Stimulated activated effector memory CD8-positive, alpha-beta T cell treated with anti-CD3 and anti-CD28 coated beads, Interleukin-12 subunit alpha, Interleukin-12 subunit beta, amount 100 ng/mL, for 72 hours (primary cell): ENCODE results near the gene SLC1A4.

ENCODE experiments used
- ATAC-seq: fragments of 150-1000 bp; cut with Tn5 transposase; 2 replicates; pipeline ENCODE4 v1.10.0; 2021
- DNase-seq, 2 donors: peaks; one replicate each; pipeline ENCODE4 v3.0.0; 2021 to 2022; ENCODE audit warnings: low spot score in 2 of 2
- H3K27ac Mint-ChIP-seq: one replicate; pipeline ENCODE4 v1.8.0; 2022; ENCODE audit warnings: mild to moderate bottlenecking, mixed read lengths
- H3K36me3 Mint-ChIP-seq: one replicate; pipeline ENCODE4 v1.8.0; 2022; ENCODE audit warnings: mild to moderate bottlenecking, mixed read lengths
- H3K4me1 Mint-ChIP-seq: one replicate; pipeline ENCODE4 v1.8.0; 2022; ENCODE audit warnings: mixed read lengths
- H3K4me3 Mint-ChIP-seq: one replicate; pipeline ENCODE4 v1.8.0; 2022; ENCODE audit warnings: mild to moderate bottlenecking, mixed read lengths
- H3K9me3 Mint-ChIP-seq: one replicate; pipeline ENCODE4 v1.8.0; 2022; ENCODE audit warnings: mixed read lengths

The SLC1A4 gene

DNA sequence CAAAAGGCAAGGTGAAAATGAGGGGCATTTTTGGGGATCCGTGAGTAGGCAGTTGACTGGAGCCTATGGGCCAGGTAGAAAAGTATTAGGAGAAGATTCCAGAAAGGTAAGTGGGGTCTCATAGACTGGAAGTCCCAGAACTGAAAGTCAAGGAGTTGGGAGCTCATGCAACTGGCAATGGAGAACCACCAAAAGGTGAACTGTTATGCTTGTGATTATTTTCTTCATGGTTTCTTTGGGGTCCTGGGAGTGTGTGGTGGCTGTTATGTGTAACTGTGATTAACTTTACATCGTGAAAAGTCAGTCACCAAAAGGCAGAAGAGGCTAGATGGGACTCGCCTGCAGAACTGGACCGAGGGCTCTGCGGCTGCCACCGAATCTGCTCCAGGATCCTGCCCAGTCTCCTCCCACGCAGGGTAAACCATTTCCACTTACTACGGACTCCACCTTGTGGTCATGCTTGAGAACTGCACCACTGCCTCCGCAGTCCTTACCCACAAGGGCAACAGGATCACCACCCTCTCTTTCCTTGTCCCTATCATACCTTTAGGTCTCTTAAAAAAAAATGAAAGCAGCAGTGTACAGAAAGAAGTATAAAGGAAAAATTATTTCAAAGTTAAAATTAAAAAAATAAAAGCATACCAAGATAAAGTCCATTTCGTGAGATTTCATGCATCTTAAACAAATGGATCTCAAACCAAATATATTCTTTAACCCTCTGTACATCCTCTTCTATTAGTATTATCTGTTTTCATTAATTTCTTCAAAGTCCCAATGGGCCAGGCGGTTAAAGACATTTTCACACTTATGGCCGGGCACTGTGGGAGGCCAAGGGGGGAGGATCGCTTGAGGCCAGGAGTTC lies 51.4 kb downstream of the SLC1A4 start:
- H3K36me3 Mint-ChIP-seq = peaks cover 5% of the 10 kb centered on the region
- peak overlapping the region; percentile 18 for H3K4me3 Mint-ChIP-seq
- ATAC-seq (peak; percentile 84), DNase-seq (peak; percentile 63 to 83)
- peaks cover 12% of the 10 kb centered on the region for H3K4me1 Mint-ChIP-seq
- no peak overlapping the region for H3K27ac Mint-ChIP-seq
- H3K9me3 Mint-ChIP-seq = peaks cover 8% of the 10 kb centered on the region

DNA sequence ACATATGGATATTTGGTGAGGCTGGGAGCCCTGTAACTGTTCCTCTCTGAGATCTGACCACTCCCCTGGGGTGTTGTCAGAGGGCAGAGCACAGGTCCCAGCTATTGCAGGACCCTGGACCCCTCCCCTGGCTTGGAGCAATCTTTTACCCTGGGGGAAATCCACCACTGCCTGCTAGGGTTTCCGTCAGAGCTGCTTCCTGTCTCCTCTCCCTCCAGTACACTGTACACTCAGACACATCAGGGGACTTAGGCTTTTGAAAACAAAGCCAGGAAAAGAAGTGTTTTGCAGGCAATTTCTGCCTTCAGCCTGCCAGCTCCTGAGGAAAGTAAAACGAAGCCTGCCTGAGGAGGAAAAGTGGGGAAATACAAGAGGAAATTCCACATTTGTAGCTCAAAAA lies 53.8 kb downstream of the SLC1A4 start:
- peaks cover 8% of the 10 kb centered on the region for H3K9me3 Mint-ChIP-seq
- H3K36me3 Mint-ChIP-seq = peaks cover 5% of the 10 kb centered on the region
- no peak overlapping the region for H3K4me3 Mint-ChIP-seq
- H3K4me1 Mint-ChIP-seq = peaks cover 12% of the 10 kb centered on the region
- ATAC-seq = no peak
- no peak overlapping the region for H3K27ac Mint-ChIP-seq
- DNase-seq = no peak

DNA sequence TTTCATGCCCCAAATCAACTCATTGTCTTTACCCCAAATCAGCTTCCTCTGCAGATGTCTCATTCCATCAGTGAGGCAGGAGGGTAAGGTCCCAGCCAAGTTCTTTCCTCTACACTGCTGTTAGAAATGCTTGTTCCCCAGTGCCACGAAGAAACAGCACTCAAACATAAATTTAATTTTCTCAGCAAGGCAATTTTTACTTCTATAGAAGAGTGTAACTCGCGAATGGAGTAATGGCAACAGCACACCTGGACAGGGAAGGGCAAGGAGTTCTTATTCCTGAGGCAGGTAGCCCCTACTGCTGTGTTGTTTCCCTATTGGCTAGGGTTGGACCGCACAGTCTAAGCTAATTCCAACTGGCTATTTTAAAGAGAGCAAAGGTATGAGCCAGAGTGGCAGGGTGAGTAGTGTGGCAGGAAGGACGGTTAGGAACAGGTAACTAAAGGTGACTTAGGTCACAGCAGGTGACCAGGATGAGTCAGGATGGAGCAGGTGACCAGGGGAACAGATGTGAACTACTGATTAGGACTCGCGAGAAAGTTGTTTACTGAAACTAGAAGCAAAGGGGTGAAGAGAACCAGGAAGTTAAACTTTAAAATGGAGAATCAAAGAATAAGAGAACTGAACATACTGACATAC lies 55.0 kb downstream of the SLC1A4 start:
- H3K27ac Mint-ChIP-seq = no peak overlapping the region

DNA sequence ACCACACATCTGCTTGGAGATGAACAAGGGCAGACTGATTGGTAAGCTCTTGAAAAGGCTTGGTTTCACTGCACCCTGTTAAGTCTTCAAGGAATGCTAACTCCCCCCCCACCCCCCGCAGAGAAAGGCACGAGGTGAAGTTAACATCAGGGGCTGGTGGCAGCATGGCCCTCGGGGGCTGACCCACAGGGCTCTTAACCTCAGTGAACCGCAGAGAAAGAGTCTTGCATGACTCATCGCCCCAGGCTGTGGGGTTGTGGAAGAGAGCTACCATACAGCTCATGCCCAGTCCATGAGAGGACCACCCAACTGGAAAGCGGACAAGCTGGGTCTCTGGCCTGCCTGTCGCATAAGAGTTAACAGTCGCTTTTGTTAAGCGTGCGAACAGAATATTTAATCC lies 56.5 kb downstream of the SLC1A4 start:
- H3K36me3 Mint-ChIP-seq = peaks cover 5% of the 10 kb centered on the region
- no peak overlapping the region for H3K27ac Mint-ChIP-seq
- DNase-seq (no peak), ATAC-seq (no peak)
- no peak overlapping the region for H3K4me3 Mint-ChIP-seq
- H3K9me3 Mint-ChIP-seq = peaks cover 11% of the 10 kb centered on the region
- peaks cover under 1% of the 10 kb centered on the region for H3K4me1 Mint-ChIP-seq

More for the DNA sequence above, 55.0 kb downstream of the SLC1A4 start:
- Mint-ChIP-seq H3K4me1 (peaks cover 12% of the 10 kb centered on the region), H3K4me3 (no peak overlapping the region), H3K36me3 (peaks cover 5% of the 10 kb centered on the region), H3K9me3 (peaks cover 11% of the 10 kb centered on the region)
- ATAC-seq (no peak), DNase-seq (no peak)

DNA sequence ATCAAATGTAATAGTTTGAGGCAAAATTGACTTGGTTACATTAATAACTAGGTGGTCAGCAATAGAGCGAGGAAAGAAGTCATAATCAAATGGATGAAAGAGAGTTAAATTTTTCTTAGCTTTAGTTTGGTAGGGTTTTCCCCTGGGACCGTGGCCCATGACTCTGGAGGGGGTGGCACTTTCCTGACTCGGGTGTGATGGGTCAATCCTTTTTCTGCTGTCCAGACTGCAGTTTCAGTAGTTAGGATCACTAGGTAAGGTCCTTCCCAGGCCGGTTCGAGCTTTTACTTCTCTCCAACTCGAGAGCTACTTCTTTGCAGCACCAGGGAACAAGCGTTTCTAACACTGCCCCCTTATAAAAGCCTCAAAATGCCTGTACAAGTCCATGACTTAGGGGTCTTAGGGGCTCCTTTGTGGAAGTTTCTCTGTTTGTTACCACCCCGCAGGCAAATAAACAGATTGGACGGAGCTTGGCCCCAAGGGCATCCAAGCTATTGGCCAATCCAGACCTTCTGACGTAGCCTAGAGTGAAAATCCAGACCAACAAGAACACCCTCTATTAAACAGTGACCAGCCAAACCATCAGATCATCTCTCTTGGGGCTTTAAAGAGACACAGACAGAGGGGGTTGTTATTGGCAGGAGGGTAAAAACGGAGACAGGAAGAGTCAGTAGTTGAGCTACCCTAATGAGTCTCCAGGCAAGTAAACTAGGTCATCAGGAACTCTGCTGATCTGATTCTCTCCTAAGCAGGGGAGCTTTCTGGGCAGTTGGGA lies 57.6 kb downstream of the SLC1A4 start:
- H3K36me3 Mint-ChIP-seq = no peaks in the 10 kb centered on the region
- no peak overlapping the region for H3K4me3 Mint-ChIP-seq
- H3K27ac Mint-ChIP-seq = no peak overlapping the region
- DNase-seq = no peak
- peaks cover 11% of the 10 kb centered on the region for H3K9me3 Mint-ChIP-seq
- no peaks in the 10 kb centered on the region for H3K4me1 Mint-ChIP-seq
- ATAC-seq = no peak

DNA sequence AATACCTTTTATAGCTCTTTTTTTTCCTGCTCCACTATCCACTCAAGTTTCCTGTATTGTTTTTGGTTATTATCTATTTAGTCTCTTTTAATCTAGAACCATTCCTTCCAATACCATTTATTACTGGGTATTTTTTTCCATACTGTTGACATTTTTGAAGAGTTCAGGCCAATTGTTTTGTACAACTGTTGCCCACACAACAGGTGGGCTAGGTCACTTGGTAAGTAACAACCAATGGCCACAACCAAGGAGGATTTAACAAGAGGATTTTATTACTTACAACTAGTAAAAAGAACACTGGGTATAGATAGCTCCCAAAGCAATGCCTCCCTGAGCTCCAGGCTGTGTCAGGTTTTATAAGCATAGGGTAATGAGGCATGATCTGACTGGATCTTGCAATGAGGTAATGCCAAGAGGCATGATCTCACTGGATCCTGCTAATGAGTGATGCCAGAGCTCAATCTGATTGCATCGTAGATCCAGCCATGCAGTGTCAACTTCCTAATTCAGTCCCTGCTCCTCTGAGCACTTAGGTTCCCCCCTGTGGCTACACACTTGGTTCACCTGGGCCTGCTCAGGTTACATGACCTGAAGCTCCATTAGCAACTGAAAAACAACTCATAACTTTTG lies 59.9 kb downstream of the SLC1A4 start:
- H3K27ac Mint-ChIP-seq = no peak overlapping the region
- no peak for DNase-seq
- peaks cover 10% of the 10 kb centered on the region for H3K9me3 Mint-ChIP-seq
- H3K36me3 Mint-ChIP-seq = no peaks in the 10 kb centered on the region
- H3K4me3 Mint-ChIP-seq = no peak overlapping the region
- no peak for ATAC-seq
- H3K4me1 Mint-ChIP-seq = peaks cover 11% of the 10 kb centered on the region

DNA sequence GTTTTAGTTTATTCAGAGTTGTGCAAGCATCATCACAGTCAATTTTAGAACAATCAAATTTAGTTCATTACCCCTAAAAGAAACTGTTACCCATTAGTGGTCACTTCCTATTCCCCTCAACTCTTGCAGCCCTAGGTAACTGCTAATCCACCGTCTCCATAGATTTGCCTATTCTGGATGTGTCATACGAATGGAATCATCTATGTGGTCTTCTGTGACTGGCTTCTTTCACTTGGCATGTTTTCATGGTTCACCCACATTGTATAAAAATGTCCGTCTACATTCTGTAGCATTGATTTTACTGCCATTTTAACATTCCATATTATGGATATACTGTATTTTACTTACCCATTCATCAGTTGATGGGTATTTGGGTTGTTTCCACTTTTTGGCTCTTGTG lies 61.7 kb downstream of the SLC1A4 start:
- ATAC-seq (no peak), DNase-seq (no peak)
- no peak overlapping the region for H3K4me3 Mint-ChIP-seq
- H3K27ac Mint-ChIP-seq = no peak overlapping the region
- peaks cover 4% of the 10 kb centered on the region for H3K9me3 Mint-ChIP-seq
- H3K36me3 Mint-ChIP-seq = peaks cover 4% of the 10 kb centered on the region
- peaks cover 25% of the 10 kb centered on the region for H3K4me1 Mint-ChIP-seq

DNA sequence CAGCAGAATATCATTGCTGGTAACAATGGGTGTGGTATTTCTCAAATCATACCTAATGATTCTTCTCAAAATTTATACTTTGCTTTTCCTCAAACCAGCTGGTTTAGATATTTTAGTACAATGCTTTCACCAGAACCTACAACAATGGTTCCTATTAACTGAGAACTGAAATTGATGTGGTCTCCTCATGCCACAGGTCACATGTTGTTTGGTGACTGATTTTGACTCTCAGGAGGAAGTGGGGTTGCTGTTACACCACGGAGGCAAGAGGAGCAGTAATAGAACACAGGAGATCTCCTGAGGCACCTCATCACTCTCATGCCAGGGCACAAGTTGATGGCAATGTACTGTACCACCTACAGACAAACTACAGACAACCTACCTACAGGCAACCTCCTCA lies 64.0 kb downstream of the SLC1A4 start:
- Mint-ChIP-seq H3K36me3 (peaks cover 5% of the 10 kb centered on the region), H3K9me3 (peaks cover 4% of the 10 kb centered on the region), H3K4me3 (peak overlapping the region; percentile 16), H3K27ac (peak overlapping the region; percentile 32), H3K4me1 (peaks cover 41% of the 10 kb centered on the region)
- ATAC-seq = peak; percentile 53
- DNase-seq = no peak

DNA sequence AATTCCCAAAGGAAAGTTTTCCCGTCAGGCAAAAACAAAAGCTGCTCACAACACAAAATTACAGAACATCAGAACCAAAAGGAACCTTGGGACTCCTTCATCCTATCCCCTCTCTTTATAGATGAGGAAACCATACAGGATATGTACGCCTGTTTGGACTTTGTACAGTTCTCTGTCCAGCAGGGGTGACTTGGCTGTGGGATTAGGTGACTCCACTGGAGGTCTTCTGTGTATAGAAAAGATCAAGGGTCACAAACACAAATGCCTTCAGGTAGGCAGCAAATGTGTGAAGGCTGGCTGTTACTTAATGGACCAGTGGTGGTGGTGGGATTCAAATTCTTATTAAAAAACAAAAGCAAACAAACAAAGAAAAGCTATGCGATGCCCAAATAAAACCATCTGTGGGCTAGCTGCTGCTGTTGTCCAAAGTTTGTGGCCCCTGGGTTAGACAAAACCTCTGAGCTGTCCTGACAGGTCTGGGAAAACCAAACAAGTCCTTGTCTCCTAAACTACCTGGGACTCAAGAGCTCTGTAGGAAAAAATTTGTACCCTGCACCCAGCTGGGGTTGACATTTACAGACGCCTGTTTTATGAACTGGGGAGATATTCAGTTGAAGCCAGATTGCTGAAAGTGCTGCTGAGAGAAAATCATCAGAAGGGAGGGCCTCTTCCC lies 65.7 kb downstream of the SLC1A4 start:
- DNase-seq (no peak), ATAC-seq (no peak)
- H3K27ac Mint-ChIP-seq = peak overlapping the region; percentile 64
- H3K36me3 Mint-ChIP-seq = peaks cover 5% of the 10 kb centered on the region
- peaks cover 46% of the 10 kb centered on the region for H3K4me1 Mint-ChIP-seq
- H3K4me3 Mint-ChIP-seq = peak overlapping the region; percentile 92
- no peaks in the 10 kb centered on the region for H3K9me3 Mint-ChIP-seq

DNA sequence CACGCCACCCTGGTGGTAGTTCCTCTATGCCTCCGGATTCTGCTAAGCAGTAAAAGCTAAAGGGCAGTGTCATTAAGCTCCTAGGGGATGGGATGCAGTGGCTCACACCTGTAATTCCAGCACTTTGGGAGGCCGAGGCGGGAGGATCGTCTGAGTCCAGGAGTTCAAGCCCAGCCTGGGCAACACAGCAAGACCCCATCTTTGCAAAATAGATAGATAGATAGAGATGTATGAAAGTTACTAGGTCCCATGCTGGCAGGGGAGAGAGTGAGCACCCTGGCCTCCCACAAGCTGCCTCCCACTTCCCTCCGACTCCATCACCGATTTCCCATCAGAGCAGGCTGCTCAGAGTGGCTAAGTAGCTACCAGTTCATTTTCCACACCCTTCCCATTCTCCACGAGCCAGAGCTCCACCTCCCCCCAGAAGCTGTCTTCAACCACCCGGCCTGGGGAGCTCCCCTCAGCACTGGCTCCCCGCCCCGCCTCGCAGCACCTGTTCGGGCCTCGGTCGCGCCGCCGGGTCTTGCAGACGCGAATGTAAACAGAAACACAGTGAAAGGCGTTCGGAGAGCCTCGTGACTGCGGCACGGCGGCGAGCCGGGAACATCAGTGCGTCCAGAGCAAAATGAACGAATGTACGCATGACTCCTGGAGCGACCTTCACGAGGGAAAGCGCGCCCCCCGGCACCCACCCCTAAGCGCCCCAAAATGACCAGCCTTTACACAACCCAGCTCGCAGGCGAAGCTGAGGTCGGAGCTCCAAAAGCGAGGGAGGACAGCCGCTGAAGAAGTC lies 66.4 kb downstream of the SLC1A4 start:
- Mint-ChIP-seq H3K36me3 (peaks cover 5% of the 10 kb centered on the region), H3K4me1 (peaks cover 46% of the 10 kb centered on the region), H3K4me3 (peak overlapping the region; percentile 92), H3K27ac (peak overlapping the region; percentile 64), H3K9me3 (no peaks in the 10 kb centered on the region)
- DNase-seq (no peak), ATAC-seq (peak; percentile 46)

DNA sequence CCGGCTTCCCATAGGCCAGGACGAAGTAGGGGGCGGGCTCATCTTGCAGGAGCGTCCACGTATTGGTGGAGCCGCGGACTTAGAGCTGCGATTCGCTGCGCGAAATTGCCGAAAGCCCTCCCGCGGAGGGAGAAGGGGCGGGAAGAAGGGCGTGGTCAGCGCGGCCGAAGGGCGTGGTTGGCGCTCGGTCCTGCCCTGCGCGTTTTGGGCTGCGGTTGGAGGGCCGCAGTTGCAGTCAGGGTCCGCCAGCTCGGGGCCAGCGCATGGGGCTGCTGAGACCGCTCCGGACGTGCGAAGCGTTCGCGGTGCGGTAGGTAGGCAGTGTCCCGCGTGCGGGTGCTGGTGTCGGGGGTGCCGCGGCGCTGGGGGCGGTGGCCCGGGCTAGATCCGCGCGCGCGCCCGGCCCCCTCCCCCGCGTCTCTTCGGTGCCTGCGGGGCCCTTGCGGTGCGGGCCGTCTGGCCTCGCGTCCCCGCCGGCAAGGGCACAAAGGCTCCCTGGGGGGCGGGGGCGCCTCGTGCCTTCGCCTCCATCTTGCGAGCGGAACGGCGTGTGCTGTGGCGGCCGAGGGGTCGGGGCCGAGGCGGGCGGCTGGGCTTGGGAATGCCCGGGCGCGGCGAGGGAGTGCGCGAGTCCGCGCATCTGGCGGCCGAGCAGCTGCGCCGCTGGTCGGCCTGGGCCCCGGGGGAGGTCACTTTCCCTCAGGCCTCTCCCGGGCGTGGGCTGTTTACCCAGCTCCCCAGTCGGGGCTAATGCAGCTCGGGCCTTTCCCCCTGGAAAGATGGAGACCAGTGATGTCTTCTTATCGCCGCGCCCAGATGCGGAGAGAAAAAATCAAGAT lies 67.2 kb downstream of the SLC1A4 start, which contains the start of gene CEP68:
CEP68 (plus strand) TSS at position 202 of the 839 bp plus-strand sequence. CDS start 13,029 bp downstream, outside the sequence.
- H3K36me3 Mint-ChIP-seq = peaks cover 5% of the 10 kb centered on the region
- H3K4me3 Mint-ChIP-seq = peak within 1 kb of the TSS; percentile 92
- H3K27ac Mint-ChIP-seq = peak within 1 kb of the TSS; percentile 64
- peak; percentile 95 for ATAC-seq
- peaks cover 48% of the 10 kb centered on the region for H3K4me1 Mint-ChIP-seq
- no peaks in the 10 kb centered on the region for H3K9me3 Mint-ChIP-seq
- DNase-seq = peak; percentile 93 to 97

DNA sequence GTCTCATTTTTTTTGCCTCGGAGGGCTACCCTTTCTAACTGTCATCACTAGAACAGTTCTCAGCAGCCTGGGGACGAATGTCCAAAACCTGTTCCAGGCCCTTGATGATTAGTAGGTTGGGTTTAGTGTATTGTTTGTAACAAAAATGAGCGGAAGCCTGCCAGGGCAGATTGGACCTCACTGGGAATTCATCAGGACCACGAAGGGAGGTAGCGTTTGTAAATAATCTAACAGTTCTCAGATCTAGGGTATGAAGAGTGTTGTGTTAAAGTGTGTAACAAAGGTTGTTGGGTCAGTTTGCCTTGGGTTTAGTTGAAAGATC lies 67.8 kb downstream of the SLC1A4 start:
- peaks cover 5% of the 10 kb centered on the region for H3K36me3 Mint-ChIP-seq
- no peaks in the 10 kb centered on the region for H3K9me3 Mint-ChIP-seq
- ATAC-seq (no peak), DNase-seq (no peak)
- peak overlapping the region; percentile 10 for H3K27ac Mint-ChIP-seq
- H3K4me1 Mint-ChIP-seq = peaks cover 51% of the 10 kb centered on the region
- H3K4me3 Mint-ChIP-seq = peak overlapping the region; percentile 92

DNA sequence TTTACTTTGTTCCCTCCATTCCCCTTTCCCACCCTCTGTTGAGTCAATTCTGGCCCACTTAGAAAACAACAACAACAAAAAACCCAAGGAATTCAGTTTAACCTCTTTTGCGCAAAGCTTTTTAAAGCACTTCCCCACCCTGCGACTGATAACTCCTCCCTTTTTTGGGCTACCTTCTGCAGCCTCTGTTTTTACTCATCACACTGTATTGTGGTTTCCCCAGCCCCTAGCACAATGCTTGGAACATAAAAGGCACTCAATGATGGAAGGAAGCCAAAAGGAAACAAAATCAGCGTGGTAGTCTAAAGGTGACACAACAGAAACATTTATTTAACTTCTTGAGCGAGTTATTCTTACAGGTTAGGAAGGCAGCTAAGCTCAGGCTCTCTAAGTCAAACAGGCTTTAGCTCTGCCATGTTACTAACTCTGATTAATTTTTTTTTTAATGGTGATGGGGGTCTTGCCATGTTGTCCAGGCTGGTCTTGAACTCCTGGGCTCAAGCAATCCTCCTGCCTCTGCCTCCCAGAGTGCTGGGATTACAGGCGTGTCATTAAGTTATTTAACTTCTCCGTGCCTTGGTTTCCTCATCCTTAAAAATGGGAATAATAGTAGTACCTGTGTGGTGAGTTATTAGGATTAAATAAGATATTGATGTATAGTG lies 68.3 kb downstream of the SLC1A4 start:
- Mint-ChIP-seq H3K4me1 (peaks cover 51% of the 10 kb centered on the region), H3K4me3 (peak overlapping the region; percentile 92), H3K36me3 (peaks cover 5% of the 10 kb centered on the region), H3K27ac (peak overlapping the region; percentile 10), H3K9me3 (no peaks in the 10 kb centered on the region)
- DNase-seq (peak in 1 of 2 donors; percentile 72), ATAC-seq (peak; percentile 70)
